NOMO-1 (cell line): Measurements from ENCODE around the gene PITPNM3.

Experiments
- DNase-seq, 2 experiments: peaks; one replicate each; lab custom pipeline; 2025; ENCODE audit not compliant: unreplicated experiment in 2 of 2; lab: John Stamatoyannopoulos, UW

PITPNM3 gene

DNA sequence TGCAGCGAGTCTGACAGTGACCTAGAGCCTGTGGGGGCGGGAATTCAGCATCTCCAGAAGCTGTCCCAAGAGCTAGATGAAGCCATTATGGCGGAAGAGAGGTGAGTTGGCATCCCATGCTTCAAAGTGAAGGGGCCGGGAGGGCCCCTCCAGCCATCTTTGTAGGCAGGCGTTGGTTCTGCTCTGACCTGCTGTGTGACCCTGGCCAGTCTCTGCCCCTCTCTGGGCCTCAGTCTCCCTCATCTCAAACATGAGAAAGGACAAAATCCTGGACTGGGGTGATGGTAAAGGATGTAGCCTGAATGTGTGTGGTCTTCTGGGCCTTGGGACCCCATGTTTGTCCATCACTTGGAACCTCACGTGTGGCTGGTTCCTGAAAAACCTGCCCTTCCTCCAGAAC lies 107.0 kb downstream of the PITPNM3 start:
- no peak for DNase-seq

DNA sequence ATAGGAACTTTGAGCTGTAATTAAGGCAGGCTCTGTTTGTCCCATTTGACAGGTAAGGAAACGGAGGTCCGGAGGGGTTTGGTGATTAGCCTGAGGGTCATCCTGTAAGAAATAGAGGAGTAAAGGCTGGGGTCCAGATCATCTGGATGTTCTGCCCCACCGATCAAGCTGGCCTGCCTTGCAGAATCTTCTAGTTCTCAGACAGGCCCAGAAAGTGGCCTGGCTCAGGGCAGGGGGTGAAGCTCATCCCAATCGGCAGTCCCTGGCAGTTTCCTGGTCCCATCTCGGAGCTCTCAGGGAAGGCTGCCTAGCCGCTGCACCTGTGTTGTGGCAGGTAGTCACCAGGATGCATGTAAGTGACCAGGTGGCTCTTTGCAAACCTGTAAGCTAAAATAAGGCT lies 107.9 kb downstream of the PITPNM3 start:
- no peak for DNase-seq

DNA sequence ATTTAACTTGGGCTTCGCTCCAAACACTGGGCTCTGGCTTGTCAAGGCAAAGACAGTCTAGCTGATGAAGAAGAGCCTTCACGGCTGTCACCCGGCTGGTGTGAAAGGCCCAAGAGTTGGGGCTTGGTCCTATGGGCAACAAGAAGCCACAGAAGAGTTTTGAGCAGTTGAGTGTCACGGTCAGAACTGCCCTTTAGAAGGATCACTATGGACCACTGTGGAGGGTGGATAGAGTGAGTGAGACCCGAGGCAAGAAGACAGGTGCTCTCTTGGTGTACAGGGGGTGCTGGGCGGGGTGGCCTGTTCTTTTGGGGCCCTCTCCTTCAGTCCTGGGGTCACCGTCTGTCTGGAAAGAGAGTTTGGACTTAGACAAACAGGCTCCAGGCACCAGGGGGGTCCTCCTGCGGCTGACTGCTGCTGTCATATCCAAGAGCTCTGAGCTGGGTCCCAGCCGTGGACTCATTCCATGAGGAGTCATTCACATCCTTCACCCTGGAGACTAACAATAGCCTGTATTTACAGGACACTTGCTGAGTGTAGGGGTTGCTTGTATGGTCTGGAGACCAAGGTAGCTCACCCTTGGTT lies 109.7 kb downstream of the PITPNM3 start:
- DNase-seq = no peak

DNA sequence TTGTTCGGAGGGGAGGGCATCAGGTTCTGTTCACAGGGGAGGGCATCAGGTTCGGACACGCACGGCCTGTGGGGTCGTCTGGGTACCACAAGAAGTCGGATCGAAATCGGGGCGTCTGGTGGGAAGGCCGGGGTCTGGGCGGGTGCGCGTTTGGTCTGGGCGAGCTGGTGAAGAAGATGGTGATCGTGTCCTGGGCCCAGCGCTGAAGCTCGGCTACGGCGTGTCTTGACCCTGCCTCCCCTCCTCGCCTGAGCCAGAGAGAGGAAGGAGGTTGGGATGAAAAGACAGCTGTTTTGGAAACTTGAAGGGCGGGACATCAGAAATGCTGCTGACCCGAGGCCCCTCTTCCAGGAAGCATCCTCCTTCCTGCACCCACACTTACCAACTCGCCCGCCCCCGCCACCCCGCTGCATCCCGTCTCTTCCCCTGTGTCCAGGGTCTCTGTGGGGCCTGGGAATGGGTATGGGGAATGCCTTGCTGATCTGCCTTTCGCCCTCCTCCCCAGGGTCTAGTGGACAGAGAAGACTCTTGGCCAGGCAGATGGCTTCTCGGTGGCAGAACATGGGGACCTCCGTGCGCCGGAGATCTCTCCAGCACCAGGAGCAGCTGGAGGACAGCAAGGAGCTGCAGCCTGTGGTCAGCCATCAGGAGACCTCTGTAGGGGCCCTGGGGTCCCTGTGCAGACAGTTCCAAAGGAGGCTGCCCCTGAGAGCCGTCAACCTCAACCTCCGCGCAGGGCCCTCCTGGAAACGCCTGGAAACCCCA lies 111.6 kb downstream of the PITPNM3 start:
- DNase-seq = no peak

DNA sequence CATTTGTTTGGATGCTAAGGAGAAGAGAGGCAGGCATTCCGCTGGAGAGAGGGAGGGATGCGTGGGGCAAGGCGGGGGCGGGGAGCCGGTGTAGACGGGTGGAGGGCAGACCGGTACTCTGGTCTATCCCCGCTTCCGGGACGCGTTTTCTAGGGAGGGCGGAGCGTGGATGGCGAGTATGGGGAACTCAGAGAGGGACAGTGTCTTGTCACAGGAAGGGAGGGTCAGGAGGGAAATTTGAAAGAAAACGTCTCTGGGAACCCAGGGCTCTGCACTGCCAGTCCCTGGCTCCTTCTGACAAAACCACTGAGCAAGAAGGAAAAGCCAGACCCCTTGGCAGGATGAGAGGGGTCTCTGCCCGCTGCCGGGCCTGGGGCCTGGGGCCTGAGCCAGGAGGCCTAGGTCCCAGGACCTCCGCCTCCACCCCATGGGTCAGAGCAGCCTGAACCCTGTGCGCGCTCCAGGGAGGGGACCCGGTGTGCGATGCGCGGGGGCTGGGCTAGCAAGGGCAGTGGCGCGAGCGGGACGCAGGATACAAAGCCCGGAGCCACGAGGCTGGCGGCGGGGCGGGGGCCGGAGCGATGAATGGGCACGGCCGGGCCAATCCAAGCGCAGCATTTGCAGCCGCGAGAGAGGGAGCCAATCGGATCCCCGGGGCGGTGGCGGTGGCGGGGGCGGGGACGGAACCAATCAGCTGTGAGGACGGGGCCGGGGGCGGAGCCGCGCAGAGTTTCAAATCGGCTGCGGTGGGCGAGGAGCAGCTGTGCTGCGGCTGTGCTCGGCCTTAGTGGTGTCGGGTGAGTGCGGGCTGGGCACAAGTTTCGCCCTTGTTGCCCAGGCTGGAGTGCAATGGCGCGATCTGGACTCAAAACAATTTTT lies 112.4 kb downstream of the PITPNM3 start, which contains the start of gene PIMREG:
PIMREG (plus strand) TSS at position 764 of the 879 bp plus-strand sequence. CDS start 656 bp downstream, outside the sequence.
- DNase-seq = peak; percentile 91 to 94

DNA sequence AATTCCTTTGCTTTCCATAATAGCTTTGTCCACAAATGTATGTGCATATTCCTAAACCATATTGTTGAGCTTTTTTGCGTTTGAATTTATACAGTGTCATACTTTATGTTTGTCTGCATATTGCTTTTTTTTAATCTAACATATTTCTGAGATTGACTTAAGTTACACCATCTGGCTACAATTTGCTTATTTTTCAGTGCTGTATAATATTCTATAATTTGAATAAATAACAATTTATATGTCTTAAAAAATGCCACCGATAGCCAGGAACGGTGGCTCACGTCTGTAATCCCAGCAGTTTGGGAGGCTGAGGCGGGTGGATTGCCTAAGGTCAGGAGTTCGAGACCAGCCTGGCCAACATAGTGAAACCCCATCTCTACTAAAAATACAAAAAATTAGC lies 113.6 kb downstream of the PITPNM3 start:
- DNase-seq = no peak

DNA sequence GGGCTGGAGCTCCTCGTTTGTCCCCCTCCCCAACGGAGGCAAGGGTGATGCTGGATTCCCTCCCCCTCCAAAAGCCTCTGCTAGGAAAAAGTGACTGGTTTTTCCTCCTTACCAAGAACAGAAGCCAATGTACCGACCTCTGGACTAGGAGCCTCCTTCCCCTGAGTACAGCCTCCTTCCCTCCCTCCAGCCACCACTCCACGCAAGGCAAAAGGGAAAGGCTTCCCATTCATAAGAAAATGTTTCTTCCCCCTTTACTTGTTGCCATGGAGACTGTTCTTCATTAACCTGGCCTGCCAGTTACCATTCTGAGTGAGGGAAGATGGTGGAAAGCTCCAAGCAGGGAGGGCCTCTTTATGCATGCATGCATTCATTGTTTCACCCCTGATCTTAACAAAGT lies 116.4 kb downstream of the PITPNM3 start:
- DNase-seq = no peak

DNA sequence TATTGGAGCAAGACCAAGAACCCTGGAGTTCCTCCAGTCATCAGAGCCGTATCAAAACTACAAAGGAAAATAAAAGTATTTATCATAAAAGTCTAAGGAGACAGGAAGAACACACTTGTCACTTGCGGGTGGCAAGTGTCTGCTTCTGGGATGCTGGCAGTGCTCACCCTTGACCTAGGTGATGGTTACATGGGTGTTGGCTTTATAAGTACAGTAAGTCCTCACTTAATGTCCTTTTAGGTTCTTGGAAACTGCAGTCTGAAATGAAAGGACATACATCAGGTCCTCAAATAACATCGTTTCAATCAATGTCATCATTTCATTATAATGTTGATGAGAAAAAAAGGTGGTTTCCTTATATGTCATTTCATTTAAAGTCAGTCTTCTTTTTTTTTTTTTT lies 118.4 kb downstream of the PITPNM3 start:
- no peak for DNase-seq

DNA sequence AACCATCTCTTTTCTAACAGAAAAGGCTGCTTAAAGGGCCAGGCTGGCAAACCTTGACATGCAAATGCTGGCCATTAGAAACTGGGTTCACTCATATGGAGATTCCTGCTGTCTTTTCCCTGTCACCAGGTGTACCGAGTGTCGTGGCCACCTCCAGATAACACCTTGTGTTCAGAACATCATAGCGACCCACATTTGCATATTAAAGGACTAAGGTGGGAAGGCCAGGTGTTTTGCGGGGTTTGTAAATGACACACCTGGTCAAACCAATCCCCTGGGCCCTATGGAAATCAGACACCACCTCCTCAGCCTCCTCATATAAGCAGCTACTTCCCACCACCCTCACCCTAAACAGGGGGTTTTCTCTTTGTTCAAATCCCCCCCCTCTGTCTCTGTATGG lies 118.9 kb downstream of the PITPNM3 start:
- DNase-seq = no peak

DNA sequence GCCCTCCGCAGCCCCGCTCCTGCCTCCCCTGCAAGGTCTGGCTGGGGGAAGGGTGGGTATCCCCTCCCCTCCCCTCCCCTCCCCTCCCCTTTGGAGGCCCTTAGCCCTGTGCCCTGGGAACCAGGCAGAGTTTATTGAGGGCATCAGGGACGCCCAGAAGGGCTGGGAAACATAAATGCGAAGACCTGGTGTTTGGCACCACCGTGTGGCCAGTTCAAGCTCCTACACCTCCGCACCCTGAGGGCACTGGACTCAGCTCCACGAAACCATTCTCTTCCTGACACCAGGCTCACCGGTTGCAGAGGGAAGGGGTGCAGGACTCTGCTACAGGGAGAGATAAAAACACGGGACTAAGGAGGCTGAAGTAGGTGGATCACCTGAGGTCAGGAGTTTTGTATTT lies 120.4 kb downstream of the PITPNM3 start:
- DNase-seq = peak; percentile 44 to 67

DNA sequence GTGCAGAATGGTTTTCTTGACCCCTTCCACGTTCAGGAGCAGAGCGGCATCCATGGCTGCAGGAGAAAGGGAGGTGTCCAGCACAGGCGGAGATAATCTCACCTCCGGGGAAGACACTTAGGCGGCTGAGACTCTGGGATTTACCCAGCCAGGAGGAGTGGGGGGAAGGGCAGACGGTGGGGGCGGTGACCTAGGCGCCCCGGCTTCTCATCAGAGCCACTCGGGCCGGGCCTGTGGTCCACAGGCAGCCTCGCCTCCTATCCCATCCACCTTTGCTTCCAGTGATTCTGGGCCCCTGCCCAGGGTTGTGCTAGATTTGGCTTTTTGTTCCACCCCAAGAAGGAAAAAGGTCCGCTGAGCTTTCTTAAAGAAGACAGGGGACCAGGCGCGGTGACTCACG lies 121.3 kb downstream of the PITPNM3 start, which contains the start of gene AIPL1:
AIPL1 (minus strand) TSS at position 71 of the 400 bp plus-strand sequence; CDS start at position 54, 17 bp downstream.
- no peak for DNase-seq

DNA sequence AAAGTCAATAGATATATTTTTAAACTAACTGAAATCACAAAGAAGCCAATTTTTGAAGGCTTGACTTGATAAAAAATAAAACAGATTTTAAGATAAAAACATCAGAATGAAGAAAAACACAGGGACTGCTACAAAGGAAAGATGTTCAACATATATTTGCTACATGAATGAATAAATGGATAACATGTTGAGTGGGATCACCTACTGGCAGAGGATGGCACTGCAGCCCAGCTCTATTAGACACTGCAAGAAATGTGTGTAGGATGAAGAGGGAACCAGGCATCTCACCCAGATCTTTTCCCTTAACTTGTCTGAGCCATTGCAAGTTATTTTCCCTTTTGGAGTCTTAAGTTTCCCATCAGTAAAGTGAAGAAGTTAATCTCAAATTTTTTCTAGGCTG lies 125.6 kb downstream of the PITPNM3 start:
- no peak for DNase-seq

DNA sequence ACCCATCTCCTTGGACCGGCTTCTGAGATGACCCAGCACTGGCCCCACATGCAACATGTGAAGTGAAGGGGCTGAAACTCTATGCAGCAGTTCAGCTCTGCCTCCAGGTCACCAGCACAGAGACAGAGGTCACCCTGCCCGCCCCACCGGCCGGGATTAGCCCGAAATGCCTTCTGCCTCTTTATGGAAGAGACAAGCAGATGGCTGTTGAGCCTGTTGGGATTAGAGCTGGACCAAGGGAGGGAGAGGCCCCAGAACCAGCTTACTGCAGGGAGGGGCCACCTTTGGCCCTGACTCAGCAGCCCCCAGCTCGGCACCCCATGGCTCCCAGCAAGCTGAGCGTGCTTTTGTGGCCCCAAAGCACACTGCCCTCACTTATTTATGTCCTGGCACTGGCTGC lies 127.1 kb downstream of the PITPNM3 start:
- no peak for DNase-seq

DNA sequence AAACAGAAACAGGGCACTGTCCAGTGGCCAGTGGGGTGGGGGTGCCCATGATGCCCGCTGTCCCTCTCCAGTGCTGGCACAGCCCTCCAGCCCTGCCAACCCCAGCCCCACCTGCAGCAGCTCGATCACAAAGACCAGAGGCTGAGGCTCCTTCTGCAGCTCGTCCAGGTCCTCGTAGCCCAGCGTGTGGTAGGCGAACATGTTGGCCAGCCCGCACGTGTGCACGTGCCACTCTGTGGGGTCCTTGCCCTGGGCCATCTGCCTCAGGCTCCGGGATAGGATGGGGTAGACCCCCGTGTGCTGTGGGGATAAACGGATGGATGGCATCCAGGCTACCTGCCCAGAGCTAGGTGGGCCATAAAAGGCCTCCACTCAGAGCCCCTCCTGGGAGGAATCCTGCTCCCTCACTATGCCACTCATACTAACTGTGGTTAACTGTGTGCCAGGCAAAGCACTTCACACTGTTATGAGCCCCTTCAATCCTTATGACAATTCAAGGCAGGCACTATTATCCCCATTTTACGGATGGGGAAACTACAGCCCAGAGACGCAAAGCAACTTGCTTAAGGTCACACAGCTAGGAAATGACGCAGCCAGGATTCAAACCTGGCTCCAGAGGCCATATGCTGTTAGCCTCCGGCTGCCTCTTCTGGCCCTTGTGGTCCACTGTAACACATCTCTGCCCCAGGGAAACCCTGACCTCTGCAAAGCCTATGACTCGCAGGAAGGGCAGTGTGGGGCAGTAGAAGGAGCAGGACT lies 128.0 kb downstream of the PITPNM3 start:
- no peak for DNase-seq

DNA sequence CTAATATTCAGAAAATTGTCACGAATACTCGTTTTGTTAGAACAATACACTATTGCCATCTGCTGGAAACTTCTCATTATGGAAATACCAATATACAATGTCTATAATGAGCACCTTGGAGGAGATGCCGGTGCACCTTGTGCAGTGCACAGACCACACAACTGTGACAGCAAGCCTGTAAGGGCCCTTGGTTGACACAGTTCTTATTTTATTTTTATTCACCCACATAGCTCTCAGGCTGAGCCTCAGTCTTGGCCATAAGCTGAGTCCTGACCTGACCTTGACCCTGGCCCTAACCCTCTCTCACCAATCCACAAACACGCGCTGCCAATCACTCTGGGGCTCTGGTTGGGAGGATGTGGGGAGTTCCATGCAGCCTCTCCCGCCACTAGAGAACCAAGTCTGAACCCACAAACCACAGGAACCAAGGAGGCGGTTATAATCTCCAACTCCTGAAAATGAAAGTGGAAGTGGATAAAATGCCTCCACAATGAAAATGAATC lies 129.0 kb downstream of the PITPNM3 start:
- DNase-seq = peak; percentile 84 to 88

DNA sequence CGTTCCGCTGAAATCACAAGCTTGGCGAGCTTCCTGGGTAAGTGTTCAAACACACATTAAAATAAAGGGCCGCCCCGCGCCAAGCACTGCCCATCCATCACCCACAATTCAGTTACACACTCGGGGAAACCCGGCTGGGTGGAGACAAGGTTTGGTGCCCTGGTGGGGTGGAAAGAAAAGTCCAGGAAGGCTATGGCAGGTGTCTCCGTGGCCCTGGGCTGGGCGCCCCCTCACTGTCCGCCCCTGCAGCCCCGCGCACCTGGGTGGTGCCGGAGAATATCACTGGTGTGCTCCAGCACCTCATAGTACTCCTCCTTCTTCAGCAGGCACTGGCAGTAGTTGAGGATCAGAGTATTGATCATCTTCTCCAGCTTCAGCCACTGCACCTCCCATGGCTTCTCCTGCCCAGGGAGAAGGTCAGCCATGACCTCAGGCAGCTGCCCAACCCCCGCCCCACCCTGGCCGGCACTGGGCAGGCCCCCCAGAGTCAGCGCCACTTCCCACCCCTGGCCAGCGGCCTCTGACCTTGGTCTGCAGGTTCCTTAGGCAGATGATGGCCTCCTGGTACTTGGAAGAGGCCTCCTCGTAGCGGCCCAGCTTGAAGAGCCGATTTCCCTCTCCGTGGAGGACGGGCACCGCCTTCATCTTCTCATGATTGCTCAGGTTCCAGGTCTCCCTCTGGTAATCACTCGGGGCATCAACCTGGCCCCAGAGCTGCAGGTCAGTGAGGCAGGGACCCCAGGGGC lies 129.8 kb downstream of the PITPNM3 start:
- no peak for DNase-seq

DNA sequence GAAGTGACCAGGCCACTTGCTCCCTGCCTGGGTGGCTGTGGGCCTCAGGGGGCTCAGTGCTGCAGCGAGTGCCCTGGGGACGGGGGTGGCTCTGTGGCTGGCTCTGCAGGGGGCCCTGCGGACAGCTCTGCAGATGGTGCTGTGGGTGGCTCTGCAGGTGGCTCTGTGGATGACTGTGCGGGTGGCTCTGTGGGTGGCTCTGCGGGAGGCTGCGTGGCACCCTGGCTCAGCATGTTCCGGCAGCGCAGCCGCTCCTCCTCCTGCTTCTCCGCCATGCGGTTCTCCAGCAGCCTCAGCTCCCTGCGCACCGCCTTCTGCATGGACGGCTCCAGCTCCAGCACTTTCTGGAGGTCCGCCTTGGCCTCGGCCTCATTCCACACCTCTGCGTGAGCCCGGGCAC lies 130.9 kb downstream of the PITPNM3 start:
- no peak for DNase-seq

DNA sequence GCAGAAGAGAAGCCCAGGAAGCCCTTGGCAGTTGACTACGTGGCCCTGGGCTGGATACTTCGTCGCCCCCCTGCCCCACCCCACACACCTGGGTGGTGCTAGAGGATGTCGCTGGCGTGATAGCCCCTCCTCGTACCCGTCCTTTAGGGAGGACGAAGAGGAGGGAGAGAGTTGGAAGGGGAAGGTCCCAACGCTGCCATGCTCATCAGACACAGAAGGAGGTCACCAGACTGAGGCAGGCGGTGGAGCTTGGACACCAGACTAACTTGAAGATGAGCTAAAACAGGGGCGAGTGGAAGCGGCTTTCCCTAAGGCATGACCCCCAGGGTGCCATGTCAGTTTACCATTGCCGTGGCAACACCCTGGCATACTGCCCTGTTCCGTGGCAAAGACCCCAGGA lies 132.4 kb downstream of the PITPNM3 start:
- DNase-seq = no peak

DNA sequence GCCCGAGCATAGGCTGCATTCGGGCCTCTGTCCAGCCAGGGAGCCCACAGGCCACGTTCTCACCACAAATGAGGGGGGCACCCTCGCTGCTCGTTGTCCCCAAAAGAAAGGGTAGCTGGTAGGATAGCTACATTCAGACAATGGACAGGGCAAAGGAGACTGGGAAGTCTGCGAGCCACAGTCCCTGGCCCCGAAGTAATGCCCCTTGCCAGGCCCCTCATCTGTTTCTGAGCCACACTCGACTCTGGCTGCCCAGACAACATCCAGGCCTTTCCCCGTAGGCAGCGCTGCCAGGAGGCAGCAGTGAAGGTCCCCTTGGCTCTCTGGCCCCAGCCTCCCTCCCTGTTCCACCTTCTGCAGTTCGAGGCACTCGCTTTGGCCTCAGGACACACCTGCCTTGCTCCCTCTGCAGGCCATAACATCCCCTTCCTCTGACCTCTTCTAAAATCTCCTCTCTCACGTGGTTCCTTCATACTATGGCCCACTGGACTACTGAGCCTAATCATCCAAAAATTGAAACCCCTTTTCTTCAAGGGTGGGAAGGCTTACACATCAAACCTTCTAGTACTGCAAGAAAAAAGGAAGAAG lies 133.6 kb downstream of the PITPNM3 start:
- DNase-seq = no peak
